Measurements from ENCODE around the gene SYT7. TPM values are rescaled to one million over a fixed set of nuclear protein-coding genes. Genes with fewer than 3 reads are reported as not detected.

The SYT7 gene
- polyA plus RNA-seq, 1 donor (not counting 4 experiments of a cell fraction or from before 2014, with no cell fraction given) = 2.6 TPM

DNA sequence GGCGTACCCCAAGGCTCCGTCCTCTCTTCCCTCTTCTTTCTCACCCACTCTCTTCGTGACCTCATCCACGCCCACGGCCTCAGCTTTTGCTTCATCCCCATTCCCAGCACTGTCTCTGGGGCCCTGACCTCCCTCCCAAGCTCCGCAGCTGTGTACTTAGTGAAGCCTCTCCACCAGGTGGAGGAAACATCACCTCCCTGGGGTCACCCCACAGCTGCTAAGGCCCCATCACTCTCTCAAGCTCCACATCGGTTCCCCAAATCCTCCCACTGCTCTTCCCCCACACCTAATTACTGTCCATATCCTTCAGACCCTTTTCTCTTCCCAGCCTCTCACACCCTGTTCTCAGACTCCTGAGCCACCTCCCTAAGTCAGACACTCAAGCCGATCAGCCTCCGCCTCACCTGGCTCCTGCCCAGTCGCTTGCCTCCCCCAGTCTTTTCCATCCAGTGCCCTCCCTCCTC, 7.9 kb upstream of the SYT7 start:
- Histone ChIP-seq H3K27me3 (ENCODE audit: control insufficient read depth, extremely low read depth, insufficient read depth, low read length) (peaks cover 24% of the 10 kb centered on the region), H2AFZ (ENCODE audit: control insufficient read depth, low read length) (no peak overlapping the region), H3K9me1 (ENCODE audit: control insufficient read depth, extremely low read depth, insufficient read depth, low read length) (no peaks in the 10 kb centered on the region), H3K9me3 (ENCODE audit: control insufficient read depth, low read depth, low read length) (no peaks in the 10 kb centered on the region), H3K79me2 (ENCODE audit: control insufficient read depth, insufficient read depth, low read length) (no peaks in the 10 kb centered on the region), H3K4me3 (ENCODE audit: control insufficient read depth in 2 of 3, extremely low read depth in 1 of 3, insufficient read depth in 2 of 3, low read depth in 1 of 3, low read length in 3 of 3) (no peak overlapping the region), H4K20me1 (ENCODE audit: control insufficient read depth, extremely low read depth, insufficient read depth, low read length) (no peaks in the 10 kb centered on the region), H3K9ac (ENCODE audit: control insufficient read depth, extremely low read depth, insufficient read depth, low read length) (no peak overlapping the region), H3K4me2 (ENCODE audit: control insufficient read depth, extremely low read depth, insufficient read depth, low read depth, low read length) (no peak overlapping the region), H3K27ac (ENCODE audit: control insufficient read depth, insufficient read depth, low read length) (no peak overlapping the region), H3K36me3 (ENCODE audit: control insufficient read depth in 2 of 2, extremely low read depth in 1 of 2, insufficient read depth in 2 of 2, low read length in 2 of 2) (no peaks in the 10 kb centered on the region), H3K4me1 (ENCODE audit: control insufficient read depth, extremely low read depth, insufficient read depth, low read length) (peaks cover 12% of the 10 kb centered on the region)
- FAIRE-seq (no peak), DNase-seq (ENCODE audit: low read depth, low spot score) (no peak)
- TF ChIP-seq EZH2 (IDR thresholded peaks at IDR 0.05; ENCODE audit: low read length) = no peak
- TF ChIP-seq, protein P1, sequence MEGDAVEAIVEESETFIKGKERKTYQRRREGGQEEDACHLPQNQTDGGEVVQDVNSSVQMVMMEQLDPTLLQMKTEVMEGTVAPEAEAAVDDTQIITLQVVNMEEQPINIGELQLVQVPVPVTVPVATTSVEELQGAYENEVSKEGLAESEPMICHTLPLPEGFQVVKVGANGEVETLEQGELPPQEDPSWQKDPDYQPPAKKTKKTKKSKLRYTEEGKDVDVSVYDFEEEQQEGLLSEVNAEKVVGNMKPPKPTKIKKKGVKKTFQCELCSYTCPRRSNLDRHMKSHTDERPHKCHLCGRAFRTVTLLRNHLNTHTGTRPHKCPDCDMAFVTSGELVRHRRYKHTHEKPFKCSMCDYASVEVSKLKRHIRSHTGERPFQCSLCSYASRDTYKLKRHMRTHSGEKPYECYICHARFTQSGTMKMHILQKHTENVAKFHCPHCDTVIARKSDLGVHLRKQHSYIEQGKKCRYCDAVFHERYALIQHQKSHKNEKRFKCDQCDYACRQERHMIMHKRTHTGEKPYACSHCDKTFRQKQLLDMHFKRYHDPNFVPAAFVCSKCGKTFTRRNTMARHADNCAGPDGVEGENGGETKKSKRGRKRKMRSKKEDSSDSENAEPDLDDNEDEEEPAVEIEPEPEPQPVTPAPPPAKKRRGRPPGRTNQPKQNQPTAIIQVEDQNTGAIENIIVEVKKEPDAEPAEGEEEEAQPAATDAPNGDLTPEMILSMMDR (optimal IDR thresholded peaks at IDR 0.05 in 1 of 3, IDR thresholded peaks at IDR 0.05 in 1 of 3, conservative IDR thresholded peaks at IDR 0.05 in 1 of 3; ENCODE audit: extremely low read depth in 1 of 3, insufficient read depth in 2 of 3, low read length in 3 of 3) = no peak
- dilution Hi-C loops (cut with MboI; ENCODE audit: extremely low pct_ligation_motif_present, low sequenced_read_pairs) = no loop called here

DNA sequence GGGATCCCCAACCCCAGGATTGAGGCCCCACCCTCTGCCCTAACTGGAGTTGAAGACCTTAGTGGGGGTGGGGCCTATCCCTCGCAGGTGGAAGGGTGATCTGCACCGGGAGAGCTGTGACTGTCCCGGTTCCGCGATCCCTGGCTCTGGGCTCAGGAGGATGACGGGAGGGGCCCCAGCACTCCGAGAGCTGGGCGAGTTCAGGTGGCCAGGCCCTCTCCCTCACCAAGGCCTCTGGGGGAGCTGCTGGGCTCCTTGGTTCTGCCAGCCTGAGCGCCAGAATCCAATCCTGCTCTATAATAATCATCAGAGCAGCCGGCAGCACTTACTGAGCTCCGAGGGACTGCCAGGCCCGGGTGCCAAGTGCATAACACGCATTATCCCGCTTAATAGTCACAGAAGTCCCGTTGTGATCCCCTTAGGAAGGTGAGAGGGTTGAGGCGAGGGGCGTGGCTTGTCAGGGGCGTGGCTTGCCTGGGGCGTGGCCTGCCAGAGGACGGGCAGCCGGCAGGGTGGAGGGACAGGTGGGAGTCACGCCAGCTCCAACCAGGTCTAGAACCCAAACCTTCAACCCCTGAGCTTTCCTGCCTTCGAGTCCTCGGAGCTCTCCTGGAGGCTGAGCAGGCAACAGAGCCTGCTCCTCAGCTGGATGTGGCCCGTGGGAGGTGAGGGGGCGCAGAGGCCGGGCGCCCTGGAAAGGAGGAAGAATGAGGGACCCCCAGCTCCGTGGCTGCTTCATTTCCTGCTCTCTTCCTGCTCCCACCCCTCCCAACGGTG, 7.3 kb upstream of the SYT7 start:
- dilution Hi-C loops (cut with MboI; ENCODE audit: extremely low pct_ligation_motif_present, low sequenced_read_pairs) = no loop called here
- Histone ChIP-seq H3K9me3 (ENCODE audit: control insufficient read depth, low read depth, low read length) (no peaks in the 10 kb centered on the region), H3K4me2 (ENCODE audit: control insufficient read depth, extremely low read depth, insufficient read depth, low read depth, low read length) (peak overlapping the region; percentile 62), H2AFZ (ENCODE audit: control insufficient read depth, low read length) (no peak overlapping the region), H3K79me2 (ENCODE audit: control insufficient read depth, insufficient read depth, low read length) (no peaks in the 10 kb centered on the region), H3K9me1 (ENCODE audit: control insufficient read depth, extremely low read depth, insufficient read depth, low read length) (no peaks in the 10 kb centered on the region), H3K9ac (ENCODE audit: control insufficient read depth, extremely low read depth, insufficient read depth, low read length) (peak overlapping the region; percentile 40), H4K20me1 (ENCODE audit: control insufficient read depth, extremely low read depth, insufficient read depth, low read length) (no peaks in the 10 kb centered on the region), H3K27me3 (ENCODE audit: control insufficient read depth, extremely low read depth, insufficient read depth, low read length) (peaks cover 24% of the 10 kb centered on the region), H3K36me3 (ENCODE audit: control insufficient read depth in 2 of 2, extremely low read depth in 1 of 2, insufficient read depth in 2 of 2, low read length in 2 of 2) (no peaks in the 10 kb centered on the region), H3K27ac (ENCODE audit: control insufficient read depth, insufficient read depth, low read length) (no peak overlapping the region), H3K4me1 (ENCODE audit: control insufficient read depth, extremely low read depth, insufficient read depth, low read length) (peaks cover 12% of the 10 kb centered on the region), H3K4me3 (ENCODE audit: control insufficient read depth in 2 of 3, extremely low read depth in 1 of 3, insufficient read depth in 2 of 3, low read depth in 1 of 3, low read length in 3 of 3) (peak overlapping the region; percentile 29 to 53 (median 31))
- FAIRE-seq (no peak), DNase-seq (ENCODE audit: low read depth, low spot score) (no peak)
- TF ChIP-seq EZH2 (IDR thresholded peaks at IDR 0.05; ENCODE audit: low read length) = no peak
- TF ChIP-seq, protein P1 (optimal IDR thresholded peaks at IDR 0.05 in 1 of 3, IDR thresholded peaks at IDR 0.05 in 1 of 3, conservative IDR thresholded peaks at IDR 0.05 in 1 of 3; ENCODE audit: extremely low read depth in 1 of 3, insufficient read depth in 2 of 3, low read length in 3 of 3) = peak in 2 of 3 experiments; percentile 33 to 65
